Activated T-cell treated with anti-CD3 and anti-CD28 coated beads, Interleukin-2, amount 50 U/mL, for 48 hours (primary cell): ENCODE results near the gene IRF4.

Experiments used
- DNase-seq, 2 experiments: peaks; one replicate each; pipeline ENCODE4 v3.0.0-alpha.2; 2020

Gene IRF4

GRCh38 chr6:391559-392440 lies at the start of gene IRF4:
IRF4 (plus strand) TSS chr6:391752; CDS start chr6:393153, 1,401 bp downstream.
- peak; percentile 87 for DNase-seq

DNA sequence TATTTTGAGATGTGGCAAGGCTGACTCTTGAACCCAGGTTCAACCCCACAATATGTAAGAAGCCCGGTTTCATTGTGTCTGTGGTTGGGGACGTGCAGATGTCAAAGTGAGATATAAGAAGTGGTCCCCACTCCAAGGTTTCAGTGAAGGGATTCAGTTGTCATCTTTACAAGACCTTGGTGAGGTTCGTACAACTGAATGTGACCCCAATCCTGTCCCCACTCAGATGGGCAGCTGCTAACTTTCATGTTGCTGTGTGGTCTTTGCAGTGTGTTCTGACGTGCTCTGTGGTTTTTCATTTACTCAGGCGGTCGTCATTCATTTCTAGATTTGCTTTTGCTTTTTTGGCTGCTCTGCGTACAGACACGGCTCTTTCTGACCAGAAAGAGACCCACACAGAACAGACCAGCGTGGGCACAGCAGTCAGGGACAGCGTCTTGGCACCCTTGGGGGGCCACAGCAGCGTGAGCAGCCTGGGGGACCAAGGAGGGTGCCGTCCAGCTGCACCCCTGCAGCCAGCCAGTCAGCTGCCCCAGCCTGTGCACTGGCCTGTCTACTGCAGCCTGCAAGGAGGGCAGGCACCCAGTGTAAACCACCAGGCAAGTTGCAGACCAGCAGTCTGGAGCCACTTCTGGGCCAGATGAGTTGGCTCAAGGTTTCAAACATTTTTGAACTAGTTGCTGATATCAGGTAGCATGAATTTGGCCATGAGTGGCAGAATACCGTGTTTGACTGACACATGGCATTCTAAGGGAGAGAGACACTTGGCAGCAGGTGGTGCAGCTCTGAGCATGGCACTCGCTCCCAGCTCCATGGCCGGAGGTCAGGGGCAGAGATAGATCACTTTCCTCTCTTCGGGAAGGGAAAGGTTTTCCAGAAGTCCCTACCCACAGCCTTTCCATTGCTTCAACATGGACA lies 49.4 kb upstream of the IRF4 start:
- DNase-seq: no peak

DNA sequence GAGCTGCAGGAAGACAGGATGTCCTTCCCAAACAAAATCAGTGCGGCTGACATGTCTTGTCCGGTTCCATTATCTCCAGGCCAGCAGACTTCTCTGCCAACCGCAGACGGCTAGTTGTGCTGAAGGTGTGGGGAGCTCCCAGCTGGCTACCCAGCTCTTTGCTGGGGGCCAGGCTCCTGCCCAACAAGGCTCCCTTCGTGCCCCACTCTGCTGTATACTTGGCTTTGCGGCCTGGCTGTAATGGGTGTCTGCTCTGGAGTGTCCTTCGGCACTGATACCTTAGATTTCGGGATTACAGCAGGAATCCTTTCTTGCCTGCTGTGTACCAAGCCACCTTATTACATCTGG lies 48.7 kb upstream of the IRF4 start:
- no peak for DNase-seq

DNA sequence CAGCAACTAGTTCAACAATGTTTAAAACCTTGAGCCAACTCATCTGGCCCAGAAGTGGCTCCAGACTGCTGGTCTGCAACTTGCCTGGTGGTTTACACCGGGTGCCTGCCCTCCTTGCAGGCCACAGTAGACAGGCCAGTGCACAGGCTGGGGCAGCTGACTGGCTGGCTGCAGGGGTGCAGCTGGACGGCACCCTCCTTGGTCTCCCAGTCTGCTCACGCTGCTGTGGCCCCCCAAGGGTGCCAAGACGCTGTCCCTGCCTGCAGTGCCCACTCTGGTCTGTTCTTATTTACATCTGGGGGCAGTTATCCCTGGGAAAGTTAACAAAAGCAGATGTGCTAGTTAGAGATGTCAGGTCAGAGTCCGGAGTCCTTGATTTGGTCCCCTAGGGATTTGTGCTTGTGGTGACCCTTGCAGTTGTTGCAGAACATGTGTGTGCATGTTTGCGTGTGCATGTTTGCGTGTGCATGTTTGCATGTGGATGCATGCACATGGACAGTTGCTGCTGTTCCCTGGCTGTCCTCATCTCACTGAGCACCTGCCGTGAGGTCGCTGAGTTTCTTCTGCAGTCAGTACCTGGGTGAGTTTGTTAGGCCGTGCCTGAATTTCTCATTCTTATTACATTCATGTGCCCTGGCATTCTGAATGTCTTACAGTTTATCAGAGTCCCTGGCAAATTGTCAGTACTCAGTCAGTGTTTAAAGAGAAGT lies 48.2 kb upstream of the IRF4 start:
- DNase-seq: no peak

DNA sequence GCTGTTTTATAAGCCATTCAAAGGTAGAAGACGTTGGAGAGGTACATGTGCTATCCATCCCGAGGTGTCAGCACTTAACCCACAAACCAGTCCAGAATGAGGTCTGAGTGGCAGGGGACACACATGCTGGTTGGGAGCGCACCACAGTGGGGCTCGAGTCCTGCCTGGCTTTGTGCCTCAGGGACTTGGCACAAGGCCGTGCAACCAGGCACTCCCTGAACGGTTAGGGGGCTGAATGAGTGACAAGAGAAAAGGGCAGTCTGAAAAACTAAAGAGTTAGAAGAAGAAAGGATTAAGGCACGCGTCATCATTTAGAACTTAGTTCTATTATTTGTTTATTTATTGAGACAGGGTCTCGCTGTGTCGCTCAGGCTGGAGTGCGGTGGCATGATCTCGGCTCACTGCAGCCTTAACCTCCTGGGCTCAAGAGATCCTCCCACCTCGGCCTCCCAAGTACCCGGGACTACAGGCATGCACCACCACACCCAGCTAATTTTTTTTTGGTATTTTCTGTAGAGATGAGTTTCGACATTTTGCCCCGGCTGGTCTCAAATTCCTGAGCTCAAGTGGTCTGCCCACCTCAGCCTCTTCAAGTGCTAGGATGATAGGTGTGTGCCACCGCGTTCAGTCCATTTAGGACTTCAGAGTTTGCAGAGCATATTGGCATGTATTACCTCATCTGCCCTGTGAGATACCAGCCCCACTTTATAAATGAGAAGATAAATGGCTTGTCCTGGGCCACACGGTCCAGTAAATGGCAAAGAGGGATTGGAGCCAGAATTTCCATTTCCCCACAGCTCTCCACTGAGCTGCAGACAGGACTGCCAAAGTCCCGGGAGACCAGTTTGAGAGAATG lies 47.4 kb upstream of the IRF4 start:
- DNase-seq: no peak

- DNase-seq: no peak
Measured at GRCh38 chr6:344816-345340, 46.7 kb upstream of the IRF4 start.

DNA sequence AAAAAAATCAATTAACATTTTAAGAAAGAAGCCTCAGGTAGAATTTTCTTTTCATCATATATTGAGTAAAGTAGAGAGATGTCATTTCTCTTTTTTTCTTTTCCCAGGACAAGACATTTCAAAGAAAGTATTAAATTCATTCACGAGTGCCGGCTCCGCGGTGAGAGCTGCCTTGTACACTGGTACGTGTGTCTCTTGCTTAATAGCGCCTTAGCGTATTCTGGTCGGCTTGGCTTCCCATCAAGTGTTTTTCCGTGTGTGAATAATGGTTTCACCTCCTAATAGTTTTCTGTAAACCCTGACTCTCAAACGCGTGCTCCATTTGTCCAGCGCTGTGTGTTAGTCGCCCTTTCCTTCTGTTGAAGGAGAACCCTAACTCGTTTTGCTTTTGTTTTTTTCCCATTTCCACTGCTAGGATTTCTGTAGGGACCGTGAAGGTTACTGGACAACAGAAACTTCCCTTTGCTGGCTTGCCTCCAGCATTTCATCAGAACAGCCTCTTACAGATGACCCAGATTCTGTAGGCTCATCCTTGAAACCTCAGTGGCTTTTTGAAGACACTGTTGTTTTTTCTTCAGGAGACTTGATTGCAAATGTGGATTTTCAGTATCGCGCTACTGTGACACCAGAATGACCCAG lies 45.7 kb upstream of the IRF4 start:
- no peak for DNase-seq

DNA sequence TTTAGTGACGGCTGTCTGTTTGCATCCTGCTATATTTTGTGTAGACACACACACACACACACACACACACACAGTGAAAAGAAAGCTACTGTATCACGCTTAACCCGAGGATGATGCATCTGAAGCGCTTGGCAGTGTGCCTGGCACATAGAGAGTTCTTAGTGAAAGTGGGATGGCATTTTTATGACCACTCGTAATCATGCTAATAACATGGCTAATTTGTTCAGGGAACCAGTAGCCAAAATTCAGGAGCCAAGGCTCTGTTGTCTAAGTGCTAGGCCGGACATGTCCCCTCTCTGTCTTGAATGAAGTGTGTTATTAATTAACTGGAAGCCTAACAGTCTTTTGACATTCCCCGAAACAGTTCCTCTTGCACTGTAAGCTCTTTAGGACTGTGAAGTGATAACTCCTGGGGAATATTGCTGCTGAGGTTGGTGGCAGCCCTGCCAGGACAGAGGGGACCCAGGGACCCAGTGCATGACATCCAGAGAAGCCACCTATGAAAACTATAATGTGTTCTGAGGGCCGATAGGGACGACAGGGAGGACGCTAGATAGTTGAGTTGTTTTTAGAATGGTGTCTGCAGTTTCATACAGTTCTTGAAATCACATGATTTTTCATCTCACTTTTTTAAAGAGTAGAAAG lies 45.0 kb upstream of the IRF4 start:
- no peak for DNase-seq

DNA sequence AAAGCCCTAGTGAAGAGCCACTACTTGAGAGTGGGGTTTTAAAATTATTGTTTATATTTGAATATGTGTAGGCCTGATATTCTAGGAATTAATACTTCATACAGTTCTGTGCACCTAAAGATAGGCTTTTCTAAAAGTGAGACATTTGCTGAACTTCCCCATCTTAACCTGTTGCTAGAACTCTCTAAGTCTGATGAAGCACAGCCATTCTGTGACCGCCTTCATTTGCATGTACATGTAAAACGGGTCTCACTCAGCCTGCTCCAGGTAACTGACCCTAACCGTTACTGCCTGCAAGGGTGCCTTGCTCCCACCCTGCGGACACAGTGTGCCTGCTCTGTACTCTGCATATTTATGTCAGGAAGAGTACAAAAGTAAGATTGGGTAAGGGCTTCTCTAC lies 44.3 kb upstream of the IRF4 start:
- no peak for DNase-seq

- no peak for DNase-seq
Measured at GRCh38 chr6:347951-348859, 43.3 kb upstream of the IRF4 start.

- no peak for DNase-seq
Measured at GRCh38 chr6:348860-349396, 42.6 kb upstream of the IRF4 start.

GRCh38 chr6:349491-349921 lies 42.0 kb upstream of the IRF4 start:
- no peak for DNase-seq

DNA sequence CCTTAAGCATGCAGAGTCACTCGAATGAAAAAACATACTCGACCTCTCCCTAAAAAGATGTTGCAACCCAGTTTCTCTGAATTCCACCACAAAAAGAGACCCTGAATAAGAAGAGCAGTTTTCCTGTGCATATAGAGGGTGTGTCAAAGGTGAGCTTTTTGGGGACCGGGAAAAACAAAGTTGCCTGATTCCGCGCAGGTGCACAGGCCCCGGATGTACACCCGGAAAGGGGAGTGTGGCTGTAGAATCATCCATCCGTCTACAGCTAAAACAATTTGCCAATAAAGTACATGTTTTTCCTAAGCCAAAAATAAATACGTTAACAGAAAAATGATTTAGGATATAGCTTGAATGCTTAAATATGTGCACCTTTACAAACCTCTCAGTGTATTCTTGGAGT lies 41.2 kb upstream of the IRF4 start:
- no peak for DNase-seq

DNA sequence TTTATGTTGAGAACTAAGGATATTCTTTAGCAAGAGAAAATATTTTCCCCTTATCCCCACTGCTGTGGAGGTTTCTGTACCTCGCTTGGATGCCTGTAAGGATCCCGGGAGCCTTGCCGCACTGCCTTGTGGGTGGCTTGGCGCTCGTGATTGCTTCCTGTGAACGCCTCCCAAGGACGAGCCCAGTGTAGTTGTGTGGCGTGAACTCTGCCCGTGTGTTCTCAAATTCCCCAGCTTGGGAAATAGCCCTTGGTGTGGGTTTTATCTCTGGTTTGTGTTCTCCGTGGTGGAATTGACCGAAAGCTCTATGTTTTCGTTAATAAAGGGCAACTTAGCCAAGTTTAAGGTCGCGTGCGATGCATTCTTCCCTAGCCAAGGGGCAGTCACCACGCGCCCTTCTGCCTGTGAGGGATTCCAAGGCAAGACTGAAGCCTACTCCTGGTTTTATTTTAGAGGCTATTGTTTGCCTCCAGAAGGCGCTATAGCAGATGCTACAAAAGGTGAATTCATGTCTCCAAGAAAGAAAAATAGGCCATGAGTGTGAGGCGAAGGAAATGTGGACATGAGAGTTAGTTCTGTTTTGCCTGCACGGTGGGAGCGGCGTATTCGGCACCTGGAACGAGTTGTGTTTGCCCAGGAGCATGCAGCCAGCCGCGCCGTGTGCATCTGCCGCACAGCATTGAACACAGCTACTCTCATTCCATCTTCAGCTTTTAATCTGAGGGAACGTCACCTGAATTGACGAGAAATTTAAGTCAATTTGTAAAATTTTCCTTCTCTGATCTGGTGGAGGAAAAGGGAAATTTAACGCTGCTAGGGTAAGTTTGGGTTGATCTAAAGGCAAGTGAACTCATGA lies 40.3 kb upstream of the IRF4 start:
- DNase-seq: no peak

DNA sequence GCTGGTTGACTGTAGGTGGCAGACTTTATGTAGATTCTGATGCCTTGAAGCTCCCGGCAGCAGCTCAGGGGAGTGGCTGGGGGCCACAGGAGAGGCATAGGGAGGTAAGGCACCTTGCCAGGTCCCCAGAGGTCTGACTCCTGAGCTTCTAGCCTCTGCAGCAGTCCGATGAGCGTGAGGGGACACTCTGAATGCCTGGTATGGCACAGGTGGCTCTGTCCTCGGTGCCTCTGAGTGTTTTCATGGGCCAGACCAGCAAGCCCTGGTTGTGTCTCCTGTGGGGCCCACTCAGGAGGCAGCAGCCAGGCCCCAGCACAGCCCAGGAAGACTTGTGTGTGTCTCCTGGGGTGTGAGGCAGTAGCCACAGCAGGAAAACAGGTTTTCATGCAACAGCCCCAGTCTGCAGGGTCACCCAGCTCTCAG lies 39.7 kb upstream of the IRF4 start:
- DNase-seq: no peak

DNA sequence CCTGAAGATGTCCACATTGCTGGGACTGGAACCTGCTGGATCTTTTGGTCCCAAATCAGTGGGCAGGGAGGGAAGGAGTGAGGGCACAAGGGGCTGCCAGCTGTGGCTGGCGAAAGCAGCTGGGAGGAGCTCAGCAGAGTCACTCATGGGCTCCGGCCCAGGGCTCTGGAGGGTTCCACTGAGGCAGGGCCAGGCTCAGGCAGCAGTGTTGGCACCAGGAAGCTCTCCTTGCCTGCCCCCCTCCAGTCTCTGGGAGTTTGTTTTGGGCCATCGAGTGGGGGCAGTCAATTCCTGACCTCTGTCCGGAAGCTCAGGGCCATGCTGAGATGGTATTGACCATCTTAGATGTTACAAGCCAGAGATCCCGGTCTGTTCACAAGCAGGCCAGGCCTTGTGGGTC lies 39.1 kb upstream of the IRF4 start:
- no peak for DNase-seq

DNA sequence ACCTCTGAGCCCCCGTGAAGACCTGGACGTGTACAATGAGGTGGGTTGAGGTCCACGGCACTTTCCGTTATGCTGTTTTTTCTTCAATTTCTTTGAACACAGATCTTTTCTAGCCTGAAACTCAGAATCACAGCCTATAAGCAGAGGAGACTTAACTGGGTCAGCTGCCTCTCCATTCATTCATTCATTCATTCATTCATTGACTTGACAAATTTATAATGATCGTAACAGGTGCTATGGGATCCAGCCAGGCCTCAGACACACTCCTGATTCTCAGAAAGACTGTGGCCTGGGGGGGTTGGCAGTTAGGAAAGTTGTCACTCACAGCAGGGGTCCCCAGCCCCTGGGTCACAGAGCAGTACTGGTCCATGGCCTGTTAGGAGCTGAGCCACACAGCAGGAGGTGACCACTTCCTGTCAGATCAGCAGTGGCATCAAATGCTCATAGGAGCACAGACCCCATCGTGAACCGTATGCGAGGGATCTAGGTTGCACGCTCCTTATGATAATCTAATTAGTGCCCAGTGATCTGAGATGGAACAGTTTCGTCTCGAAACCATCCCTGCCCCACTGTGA lies 38.6 kb upstream of the IRF4 start:
- DNase-seq: no peak
